ENCODE data around the gene ASIP.

ASIP gene

GRCh38 chr20:34309691-34310090, 68.5 kb downstream of the ASIP start:
- in situ Hi-C loops (cut with MboI; ENCODE audit: low sequenced_read_pairs) = no loop called here

- in situ Hi-C loops (cut with MboI; ENCODE audit: low sequenced_read_pairs) = no loop called here
Measured at GRCh38 chr20:34310481-34311117, 69.4 kb downstream of the ASIP start.

GRCh38 chr20:34311118-34312023, 70.1 kb downstream of the ASIP start:
- in situ Hi-C loops (cut with MboI; ENCODE audit: low sequenced_read_pairs) = no loop called here

GRCh38 chr20:34312024-34312460, 70.8 kb downstream of the ASIP start:
- in situ Hi-C loops (cut with MboI; ENCODE audit: low sequenced_read_pairs) = no loop called here

GRCh38 chr20:34312544-34313217, 71.5 kb downstream of the ASIP start:
- in situ Hi-C loops (cut with MboI; ENCODE audit: low sequenced_read_pairs) = no loop called here

GRCh38 chr20:34315236-34315635, 74.0 kb downstream of the ASIP start:
- in situ Hi-C loops (cut with MboI; ENCODE audit: low sequenced_read_pairs) = no loop called here

GRCh38 chr20:34316196-34316814, 75.1 kb downstream of the ASIP start:
- in situ Hi-C loops (cut with MboI; ENCODE audit: low sequenced_read_pairs) = no loop called here

All from hTERT RPE-1 (cell line).